Stimulated activated CD8-positive, alpha-beta memory T cell treated with anti-CD3 and anti-CD28 coated beads, Interleukin-12 subunit alpha, Interleukin-12 subunit beta, amount 100 ng/mL, for 1 hour (primary cell): ENCODE data around the gene UNC5B.
"Not testable (repeated sequence)": the region's sequence is repeated elsewhere in the genome, so short reads cannot be mapped to it uniquely, and the experiment has no call there.

Experiments used
- DNase-seq: peaks from one replicate; pipeline ENCODE4 v3.0.0-alpha.2; 2020; ENCODE audit warnings: low read depth

Gene UNC5B

GRCh38 chr10:71268758-71269157, 56.4 kb downstream of the UNC5B start:
- no peak for DNase-seq

- no peak for DNase-seq
These were observed 57.2 kb downstream of the UNC5B start for GRCh38 chr10:71269301-71270288.

- no peak for DNase-seq
These were observed 58.2 kb downstream of the UNC5B start for GRCh38 chr10:71270301-71271220.

- no peak for DNase-seq
These were observed 59.3 kb downstream of the UNC5B start for GRCh38 chr10:71271662-71272055.

GRCh38 chr10:71272056-71272771, 59.8 kb downstream of the UNC5B start:
- no peak for DNase-seq

GRCh38 chr10:71272974-71273373, 60.6 kb downstream of the UNC5B start:
- DNase-seq = not testable (repeated sequence)

GRCh38 chr10:71273506-71273905, 61.1 kb downstream of the UNC5B start:
- no peak for DNase-seq

GRCh38 chr10:71274901-71275796, 62.8 kb downstream of the UNC5B start:
- DNase-seq = no peak

GRCh38 chr10:71276873-71277272, 64.5 kb downstream of the UNC5B start:
- no peak for DNase-seq

GRCh38 chr10:71277914-71278665, 65.7 kb downstream of the UNC5B start:
- no peak for DNase-seq

GRCh38 chr10:71278691-71279588, 66.6 kb downstream of the UNC5B start:
- no peak for DNase-seq

- DNase-seq = no peak
These were observed 67.3 kb downstream of the UNC5B start for GRCh38 chr10:71279590-71280170.

- DNase-seq = no peak
These were observed 67.8 kb downstream of the UNC5B start for GRCh38 chr10:71280216-71280615.

GRCh38 chr10:71280825-71281224, 68.5 kb downstream of the UNC5B start:
- no peak for DNase-seq

GRCh38 chr10:71281646-71282322, 69.4 kb downstream of the UNC5B start:
- DNase-seq = no peak

GRCh38 chr10:71282323-71282680, 69.9 kb downstream of the UNC5B start:
- no peak for DNase-seq

- DNase-seq = no peak
These were observed 71.0 kb downstream of the UNC5B start for GRCh38 chr10:71283410-71283809.

GRCh38 chr10:71283876-71284275, 71.5 kb downstream of the UNC5B start:
- no peak for DNase-seq
